HG03378 (cell line): ENCODE data around the gene SRSF3.
A peak's percentile ranks its signal among the peaks of the same experiment; 100 is the strongest.
"Not testable (repeated sequence)": the region's sequence is repeated elsewhere in the genome, so short reads cannot be mapped to it uniquely, and the experiment has no call there.

Source experiments
- ATAC-seq: cut with Tn5 transposase; IDR thresholded peaks from one replicate; pipeline ENCODE4 v1.9.1; 2021; ENCODE audit warnings: mild to moderate bottlenecking, moderate library complexity; ENCODE audit not compliant: unreplicated experiment

The SRSF3 gene

DNA sequence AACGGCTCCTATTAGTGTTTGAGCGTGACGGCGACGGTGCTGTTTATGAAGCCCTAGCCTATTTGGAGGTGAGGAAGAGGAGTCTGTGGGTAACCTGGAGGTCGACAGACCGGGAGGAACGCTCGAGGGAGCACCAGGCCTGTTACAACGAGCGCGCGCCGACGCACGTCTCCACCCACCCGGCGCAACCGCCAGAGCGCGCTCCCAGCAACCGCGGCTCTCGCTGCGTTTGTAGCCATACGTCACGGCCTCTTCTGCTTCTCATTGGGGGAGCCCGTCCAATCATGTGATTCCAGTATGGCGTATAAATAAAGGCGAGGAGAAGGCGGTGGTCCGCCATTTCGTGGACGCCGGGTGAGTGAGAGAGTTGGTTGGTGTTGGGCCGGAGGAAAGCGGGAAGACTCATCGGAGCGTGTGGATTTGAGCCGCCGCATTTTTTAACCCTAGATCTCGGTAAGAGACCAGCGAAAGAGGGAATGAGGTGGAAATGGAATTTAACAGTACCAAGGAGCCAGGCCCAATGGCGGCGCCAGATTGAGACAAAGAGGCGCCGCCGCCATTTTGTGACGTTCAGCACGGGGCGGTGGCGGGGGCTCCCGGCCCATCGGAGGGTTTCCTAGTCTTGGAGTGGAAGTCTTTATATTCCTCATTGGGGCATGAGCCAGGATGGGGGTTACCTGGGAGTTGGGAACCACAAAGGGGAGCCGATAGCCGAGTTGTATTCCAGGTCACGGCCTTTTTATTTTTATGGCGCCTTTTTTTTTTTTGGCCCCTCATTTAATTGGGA lies at the start of gene SRSF3:
TSS of gene SRSF3 (plus strand) at position 334 of the 787 bp plus-strand sequence. CDS start 2,401 bp downstream, outside the sequence.
- ATAC-seq = peak; percentile 72

DNA sequence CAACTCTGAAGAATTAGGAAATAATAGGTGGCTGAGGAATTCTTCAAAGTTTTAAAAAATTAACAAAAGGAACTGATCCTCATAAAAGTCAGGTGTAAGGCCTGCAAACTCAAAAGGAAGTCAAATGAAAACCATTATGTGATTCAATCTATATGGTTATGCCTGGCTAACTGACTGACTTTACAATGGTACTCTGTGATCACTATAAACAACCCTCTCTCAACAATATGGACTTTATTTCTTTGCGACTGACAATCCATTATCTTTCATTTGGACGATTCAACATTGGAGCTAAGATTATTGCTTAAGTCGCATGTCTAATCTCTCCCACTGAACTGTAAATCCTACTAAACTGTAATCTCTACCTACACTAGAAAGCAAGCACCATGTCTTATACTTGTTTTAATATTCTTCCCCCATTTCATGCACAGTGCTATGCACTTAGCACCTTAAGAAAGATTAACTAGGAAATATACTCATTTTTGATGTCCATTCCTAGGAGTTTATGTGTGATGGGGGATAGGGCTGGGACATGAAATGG lies 48.3 kb upstream of the SRSF3 start:
- ATAC-seq = no peak

DNA sequence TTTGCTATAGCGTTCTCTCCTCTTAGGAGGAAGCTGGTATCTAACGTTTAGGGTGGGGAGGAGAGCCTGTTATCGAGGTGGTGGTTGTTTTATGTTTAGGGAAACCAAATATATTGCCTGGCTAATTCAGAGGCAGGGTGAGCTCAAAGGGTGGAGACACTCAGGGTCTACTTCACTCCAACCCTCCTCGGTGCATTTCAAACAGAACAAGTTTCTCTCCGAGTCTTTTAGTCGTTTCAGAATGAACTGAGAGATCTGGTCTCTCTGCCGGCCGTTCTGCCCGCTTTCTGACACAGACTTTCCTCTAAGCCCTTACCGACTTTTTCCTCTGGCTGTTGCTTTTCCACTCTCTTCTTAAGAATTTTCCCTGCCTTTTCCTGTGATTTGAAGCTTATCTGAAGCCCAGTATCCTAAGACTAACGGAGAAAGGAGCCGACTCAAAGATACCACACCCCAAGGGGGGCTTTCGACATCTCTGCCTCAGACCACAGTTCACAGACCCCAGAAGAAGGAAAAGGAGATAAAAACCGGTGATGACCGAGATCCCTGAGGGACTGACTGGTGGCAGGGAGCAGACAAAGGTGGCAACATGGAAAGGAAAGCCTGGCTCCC lies 47.7 kb upstream of the SRSF3 start:
- no peak for ATAC-seq

DNA sequence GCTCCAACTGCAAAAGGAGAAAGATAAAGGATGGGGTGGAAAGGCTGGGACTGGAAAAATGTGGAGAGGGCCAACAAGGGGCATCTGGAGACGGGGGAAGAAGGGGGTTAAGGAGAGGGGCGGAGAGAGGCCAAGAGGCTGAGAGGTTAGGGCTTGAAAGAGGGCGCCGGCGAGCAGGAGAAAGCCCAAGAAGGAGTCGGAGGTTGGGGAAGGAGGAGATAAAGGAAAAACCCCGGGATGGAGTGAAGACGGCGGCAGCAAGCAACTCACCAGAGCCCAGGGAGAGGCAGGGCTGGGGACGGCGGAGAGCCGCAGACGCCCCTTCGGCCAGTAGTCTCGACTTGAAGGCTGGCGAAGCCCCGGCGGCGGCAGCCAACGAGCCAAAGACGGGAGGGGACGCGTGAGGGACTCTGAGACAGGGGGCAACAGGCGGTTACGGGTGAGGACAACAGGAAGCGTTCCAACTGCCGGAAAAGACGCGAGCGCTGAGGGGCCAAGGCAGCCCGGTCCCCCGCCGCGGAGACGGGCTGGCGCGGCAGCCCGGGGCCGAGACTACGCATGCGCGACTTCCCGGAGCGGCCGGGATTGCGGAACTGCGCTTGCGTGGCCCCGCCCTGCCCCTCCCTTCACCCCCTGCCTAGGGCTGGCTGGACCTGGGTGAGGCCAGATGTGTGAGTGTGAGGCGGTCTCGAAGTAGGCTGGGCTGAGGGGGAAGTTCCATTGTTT lies 47.1 kb upstream of the SRSF3 start, which contains the start of gene STK38:
TSS of gene STK38 (minus strand) at position 560 of the 726 bp plus-strand sequence. CDS start 7,277 bp downstream, outside the sequence.
- peak; percentile 51 for ATAC-seq

DNA sequence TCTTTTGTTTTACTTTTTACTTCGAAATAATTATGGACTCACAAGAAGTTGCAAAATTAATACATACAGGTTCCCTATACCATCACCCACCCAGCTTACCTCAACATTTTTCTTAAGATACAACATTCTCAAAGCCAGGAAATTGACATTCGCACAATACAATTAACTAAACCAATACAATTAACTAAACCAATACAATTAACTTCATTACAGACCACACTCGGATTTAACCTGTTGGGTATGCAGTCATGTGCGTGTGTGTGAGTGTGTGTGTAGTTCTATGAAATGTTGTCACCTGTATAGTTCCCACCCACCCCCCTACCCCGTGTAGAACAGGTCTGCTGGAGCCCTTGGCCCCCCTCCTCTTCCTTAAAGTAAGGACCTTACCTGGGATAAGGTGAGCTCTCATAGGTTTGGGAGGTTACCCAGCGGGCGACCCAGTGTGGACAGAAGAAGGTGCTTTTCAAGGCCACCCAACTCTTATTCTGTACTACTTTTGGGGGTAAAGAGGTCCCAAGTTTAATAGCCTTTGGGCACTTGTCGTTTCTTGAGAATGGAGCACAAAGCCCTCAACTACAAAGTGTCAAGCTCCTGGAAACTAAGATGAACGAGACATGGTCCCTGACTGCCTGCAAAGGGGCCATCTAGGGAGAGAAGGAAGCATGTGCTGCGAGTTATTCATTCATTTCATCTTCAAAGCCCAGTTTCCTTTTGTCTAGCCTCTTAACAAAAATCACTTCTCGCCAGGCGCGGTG lies 46.3 kb upstream of the SRSF3 start:
- no peak for ATAC-seq

DNA sequence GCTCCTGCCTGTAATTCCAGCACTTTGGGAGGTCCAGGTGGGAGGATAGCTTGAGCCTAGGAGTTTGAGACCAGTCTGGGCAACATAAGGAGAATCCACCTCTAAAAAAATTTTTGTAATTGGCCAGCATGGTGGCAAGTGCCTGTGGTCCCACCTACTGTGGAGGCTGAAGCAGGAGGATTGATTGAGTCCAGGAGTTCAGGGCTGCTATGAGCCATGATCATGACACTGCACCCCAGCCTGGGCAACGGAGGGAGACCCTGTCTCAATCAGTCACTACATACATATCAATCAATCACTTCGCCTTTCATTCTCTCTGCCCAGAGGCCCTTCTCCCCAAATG lies 45.8 kb upstream of the SRSF3 start:
- ATAC-seq = no peak

DNA sequence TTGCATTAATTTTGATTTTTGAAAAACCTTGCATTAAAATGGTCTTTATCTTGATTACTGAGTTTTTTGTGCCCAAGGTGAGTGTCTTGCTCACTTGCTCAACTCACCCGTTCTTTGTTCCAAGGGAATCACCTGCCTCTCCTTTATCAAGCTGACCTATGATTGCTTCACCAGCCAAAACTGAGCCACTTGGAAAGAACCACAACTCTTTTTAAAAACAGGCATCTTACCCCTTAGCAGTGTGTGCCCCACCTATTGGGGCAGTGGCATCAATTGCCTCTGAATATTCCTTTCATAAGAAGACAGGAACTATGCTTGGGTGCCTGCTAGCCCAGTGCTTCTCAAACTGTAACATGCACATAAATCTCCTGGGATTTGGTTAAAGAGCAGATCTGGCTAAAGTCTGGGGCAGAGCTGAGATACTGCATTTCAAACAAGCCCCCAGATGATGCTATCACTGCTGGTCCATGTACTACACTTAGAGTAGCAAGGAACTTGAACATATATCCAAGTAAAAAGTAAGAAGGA lies 43.6 kb upstream of the SRSF3 start:
- ATAC-seq = no peak

DNA sequence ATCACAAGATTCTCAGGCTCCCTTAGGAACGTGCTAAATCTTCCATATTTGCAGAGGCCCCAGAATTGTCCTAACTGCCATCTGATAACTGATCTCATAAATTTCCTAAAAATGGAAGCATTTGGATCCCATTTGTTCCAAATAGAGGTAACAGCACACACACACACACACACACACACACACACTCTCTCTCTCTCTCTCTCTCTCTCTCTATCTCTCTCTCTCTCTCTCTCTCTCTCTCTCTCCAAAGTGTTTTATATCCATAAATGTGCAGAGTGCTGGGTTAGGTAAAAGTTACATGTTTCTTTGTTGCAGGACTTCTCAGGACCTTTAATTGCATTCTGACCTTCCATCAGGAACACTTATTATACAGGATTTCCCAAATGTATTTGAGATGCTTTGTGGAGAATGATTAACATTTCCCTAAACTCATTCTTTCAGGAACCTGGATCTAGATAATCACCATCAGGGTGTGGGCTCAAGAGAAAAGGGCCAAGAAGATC lies 38.4 kb upstream of the SRSF3 start:
- ATAC-seq = no peak

DNA sequence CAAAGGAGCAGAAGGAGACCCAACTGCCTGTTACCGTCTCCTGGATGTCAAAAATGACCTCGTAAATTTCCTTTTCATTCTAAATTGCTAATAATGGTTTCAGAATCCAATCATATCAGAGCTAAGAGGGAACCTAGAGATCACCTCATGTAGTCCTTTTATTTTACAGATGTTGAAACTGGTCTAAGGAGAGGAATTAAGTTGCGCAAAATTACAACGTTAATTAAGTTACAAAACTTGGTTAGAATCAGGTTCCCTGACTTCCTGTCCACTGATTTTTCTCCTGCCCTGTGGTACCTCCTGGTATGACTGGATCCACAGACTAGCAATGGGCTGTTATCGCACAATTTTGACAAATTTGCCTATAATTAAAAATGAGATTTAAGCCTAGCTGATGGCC lies 37.9 kb upstream of the SRSF3 start:
- no peak for ATAC-seq

DNA sequence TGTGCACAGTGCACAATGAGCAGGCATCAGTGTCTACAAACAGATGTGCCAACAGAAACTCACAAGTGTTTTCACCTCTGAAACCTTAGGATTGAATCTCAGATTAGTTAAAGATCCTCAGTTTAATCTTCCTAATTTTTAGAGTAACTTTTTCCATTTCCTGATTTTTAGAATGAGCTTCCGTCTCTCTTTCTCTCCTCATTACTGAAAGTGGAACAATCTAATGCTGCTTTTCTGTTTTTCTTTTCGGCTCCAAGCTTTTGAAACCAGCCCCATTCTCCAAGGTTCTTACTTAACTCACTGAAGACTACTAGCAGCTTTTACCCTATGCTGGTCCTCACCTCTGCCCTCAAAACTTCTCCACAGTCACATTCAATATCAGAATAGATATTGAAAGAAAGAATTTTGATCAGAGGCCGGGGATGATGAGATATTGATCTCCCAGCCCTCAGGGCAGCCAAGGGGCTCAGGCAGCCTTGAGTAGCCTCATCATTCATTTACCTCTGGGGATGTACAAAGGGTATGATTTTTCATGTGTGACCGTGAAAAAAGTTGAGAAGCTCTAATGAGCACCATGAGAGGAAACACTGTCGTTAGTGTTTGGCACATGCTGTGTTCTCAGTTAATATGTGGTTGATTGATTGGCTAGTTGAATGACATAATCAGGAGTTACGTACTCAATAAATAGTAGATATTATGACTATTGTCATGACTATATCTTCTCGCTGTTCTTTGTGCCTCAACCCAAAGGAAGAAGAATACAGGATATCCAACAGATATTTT lies 35.0 kb upstream of the SRSF3 start:
- no peak for ATAC-seq

DNA sequence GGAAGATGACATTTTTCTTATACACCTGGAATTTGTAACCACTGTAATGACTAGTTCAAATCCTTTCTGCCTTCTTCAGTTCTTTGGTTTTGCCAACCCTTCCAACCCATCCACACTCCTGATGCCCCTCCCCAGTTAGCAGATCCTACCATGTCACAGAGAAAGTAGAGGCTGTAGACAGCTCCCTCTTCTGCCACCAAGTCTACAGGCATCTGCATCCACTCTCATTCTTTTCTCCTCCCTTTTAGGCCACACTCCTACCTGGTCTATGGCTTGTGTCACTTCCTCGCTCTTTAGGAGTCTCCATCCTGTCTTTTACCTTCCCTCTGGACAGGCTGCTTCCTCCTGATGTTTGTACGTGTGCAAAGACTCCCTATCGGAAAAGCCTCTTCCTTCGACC lies 33.3 kb upstream of the SRSF3 start:
- no peak for ATAC-seq

DNA sequence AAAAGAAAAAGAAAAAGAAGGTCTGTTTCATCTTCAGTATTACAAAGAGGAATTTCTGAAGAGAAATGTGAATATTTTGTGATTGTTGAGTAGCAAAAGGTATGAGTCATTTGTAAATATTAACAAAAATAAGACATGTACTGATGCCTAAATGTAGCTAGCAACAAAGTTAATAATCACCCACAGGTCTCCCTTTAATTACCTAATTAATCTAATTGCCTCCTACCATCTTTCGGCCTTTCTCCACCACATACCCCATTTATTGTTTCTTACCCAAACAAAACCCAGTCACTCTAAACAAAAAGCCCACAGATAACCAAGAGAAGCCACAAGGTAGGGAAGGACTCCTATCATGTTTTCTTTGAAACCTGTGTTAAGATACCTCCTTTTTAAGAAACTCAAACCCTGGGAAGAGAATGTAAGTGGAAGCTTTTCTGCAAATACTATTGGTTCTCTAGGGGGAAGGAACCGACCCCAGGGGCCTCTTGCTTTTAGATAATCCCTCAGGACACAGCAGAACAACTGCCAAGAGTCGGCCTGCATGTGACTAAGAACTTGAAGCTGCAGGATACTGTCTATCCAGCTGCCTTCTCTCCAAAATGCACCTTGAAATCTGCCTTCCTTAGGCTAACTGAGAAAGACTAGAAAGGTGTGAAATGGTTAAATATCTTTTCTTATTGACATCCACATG lies 30.8 kb upstream of the SRSF3 start:
- ATAC-seq = no peak

DNA sequence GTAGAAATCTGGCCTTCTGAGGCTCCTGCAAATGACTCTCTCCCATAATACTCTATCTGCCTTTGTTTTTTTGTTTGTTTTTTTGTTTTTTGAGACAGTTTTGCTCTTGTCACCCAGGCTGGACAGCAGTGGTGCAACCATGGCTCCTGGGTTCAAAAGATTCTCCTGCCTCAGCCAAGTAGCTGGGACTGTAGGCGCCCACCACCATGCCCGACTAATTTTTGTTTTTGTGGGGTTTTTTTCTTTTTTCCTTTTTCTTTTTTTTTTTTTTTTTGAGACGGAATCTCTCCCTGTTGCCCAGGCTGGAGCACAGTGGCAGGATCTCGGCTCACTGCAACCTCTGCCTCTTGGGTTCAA lies 30.3 kb upstream of the SRSF3 start:
- no peak for ATAC-seq

DNA sequence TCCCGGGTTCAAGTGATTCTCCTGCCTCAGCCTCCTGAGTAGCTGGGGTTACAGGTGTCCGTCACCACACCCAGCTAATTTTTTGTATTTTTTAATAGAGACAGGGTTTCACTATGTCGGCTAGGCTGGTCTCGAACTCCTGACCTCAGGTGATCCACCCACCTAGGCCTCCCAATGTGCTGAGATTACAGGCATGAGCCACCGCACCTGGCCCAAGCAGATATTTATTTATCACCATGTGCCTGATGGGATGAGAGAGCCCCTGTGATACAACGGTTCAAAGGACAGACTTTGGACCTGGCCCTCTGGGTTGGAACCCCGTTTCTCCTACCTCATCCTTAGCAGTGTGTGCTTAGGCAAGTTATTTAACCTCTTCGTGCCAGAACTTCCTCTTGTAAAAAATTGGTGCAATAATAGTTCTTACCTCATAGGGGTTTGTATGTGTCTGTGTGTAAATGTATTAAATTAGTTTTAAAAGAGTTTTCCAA lies 27.7 kb upstream of the SRSF3 start:
- no peak for ATAC-seq

DNA sequence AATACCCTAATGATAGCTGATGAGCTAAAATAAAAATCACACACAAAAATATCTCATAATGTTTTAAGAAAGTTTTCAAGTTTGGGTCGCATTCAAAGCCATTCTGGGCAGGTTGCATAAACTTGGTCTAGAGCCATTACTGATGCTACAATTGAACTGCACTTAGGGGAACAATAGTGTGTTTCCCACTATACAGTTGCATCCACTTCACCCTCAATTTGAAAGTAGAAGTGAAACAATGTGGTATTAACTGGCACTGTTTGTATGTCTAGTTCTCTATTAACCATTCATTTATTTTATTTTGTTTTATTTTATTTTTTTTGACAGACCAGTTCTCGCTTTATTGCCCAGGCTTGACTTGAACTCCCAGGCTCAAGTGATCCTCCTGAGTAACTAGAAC lies 23.9 kb upstream of the SRSF3 start:
- no peak for ATAC-seq

DNA sequence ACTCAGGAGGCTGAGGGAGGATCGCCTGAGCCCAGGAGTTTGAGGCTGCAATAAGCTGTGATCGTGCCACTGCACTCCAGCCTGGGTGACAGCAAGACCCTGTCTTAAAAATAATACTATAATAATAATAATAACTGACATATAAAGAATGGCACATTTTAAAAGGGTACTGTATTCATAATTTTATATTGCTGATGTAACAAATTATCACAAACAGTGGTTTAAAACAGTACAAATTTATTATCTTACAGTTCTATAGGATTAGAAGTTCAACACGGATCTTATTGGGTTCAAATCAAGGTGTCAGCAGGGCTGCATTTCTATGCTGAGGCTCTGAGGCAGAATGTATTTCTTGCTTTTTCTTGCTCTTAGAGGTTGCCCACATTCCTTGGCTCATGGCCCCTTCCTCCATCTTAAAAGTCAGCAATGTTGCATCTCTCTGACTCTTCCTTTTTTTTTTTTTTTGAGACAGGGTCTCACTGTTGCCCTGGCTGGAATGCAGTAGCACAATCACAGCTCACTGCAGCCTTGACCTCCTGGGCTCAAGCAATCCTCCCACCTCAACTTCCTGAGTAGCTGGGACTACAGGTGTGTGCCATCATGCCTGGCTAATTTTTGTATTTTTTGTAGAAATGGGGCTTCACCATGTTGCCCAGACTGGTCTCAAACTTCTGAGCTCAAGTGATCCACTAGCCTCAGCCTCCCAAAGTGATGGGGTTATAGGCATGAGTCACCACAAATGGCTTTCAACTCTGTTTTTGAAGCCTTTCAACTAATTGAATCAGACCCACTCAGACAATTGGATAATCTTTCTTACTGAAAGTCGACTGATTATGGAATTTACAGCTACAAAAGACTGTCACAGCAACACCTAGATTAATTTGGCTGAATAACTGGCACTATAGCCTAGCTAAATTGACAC lies 22.8 kb upstream of the SRSF3 start:
- ATAC-seq = no peak

DNA sequence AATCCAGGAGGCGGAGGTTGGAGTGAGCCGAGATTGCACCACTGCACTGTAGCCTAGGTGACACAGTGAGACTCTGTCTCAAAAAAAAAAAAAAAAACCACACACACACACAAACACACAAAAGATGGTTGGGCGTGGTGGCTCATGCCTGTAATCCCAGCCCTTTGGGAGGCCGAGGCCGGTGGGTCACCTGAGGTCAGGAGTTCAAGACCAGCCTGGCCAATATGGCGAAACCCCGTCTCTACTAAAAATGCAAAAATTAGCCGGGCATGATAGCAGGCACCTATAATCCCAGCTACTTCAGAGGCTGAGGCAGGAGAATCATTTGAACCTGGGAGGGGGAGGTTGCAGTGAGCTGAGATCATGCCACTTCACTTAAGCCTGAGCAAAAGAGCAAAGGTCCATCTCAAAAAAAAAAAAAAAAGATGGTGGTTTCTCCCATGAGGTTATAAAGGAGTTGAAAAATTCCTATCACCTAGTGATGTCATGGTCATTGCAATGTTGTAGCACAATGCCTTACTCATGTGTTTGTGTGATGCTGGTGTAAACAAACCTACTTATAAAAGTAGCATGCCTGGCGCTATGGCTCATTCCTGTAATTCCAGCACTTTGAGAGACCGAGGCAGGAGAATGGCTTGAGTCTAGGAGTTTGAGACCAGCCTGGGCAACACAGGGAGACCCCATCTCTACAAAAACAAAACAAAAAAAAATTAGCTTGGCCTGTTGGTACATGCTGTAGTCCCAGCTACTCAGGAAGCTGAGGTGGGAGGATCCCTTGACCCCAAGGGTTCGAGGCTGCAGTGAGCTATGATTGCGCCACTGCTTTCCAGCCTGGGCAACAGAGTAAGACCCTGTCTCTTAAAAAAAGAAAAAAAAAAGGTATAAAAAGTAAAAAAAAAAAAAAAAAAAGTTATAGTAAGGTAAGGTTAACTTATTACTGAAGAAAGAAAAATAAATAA lies 21.5 kb upstream of the SRSF3 start:
- ATAC-seq = not testable (repeated sequence)
